PC-3 (cell line): ENCODE measurements around the gene ATOH1. TPM values are rescaled to one million over a fixed set of nuclear protein-coding genes. Genes with fewer than 3 reads are reported as not detected.
A peak's percentile ranks its signal among the peaks of the same experiment; 100 is the strongest.

Source experiments
- ATAC-seq: fragments of 200-7000 bp; cut with Tn5 transposase; 2 replicates; pipeline ENCODE4 v1.9.1; 2020; ENCODE audit warnings: mild to moderate bottlenecking, moderate library complexity
- BruUV-seq: library from RNA; stranded (reverse); fragments of 400-500 nt; replicated peaks from 2 replicates; lab custom pipeline; 2021; lab: Mats Ljungman, UMichigan
- CTCF ChIA-PET: fragments of 300-600 bp; sonication (Branson Sonifier 250); formaldehyde crosslinking; loops from one replicate; lab custom pipeline; 2022; ENCODE audit warnings: antibody characterized with exemption; lab: Charles Lee
- POLR2A ChIA-PET: fragments of 300-600 bp; sonication (Branson Sonifier 250); formaldehyde crosslinking; loops from one replicate; lab custom pipeline; 2022; ENCODE audit warnings: antibody characterized with exemption; ENCODE audit not compliant: unreplicated experiment; lab: Charles Lee
- DNase-seq: peaks from one replicate; pipeline ENCODE4 v3.0.0-alpha.2; 2015
- H2AFZ ChIP-seq: fragments of 300-600 bp; sonication (generic); 2 replicates; pipeline ENCODE4 v1.6.0; 2016; ENCODE audit warnings: antibody characterized with exemption, low read length
- H3F3A ChIP-seq: fragments of 300-600 bp; sonication (generic); one replicate; pipeline ENCODE4 v1.6.0; 2017; ENCODE audit warnings: antibody characterized with exemption, low read length, control low read depth, mild to moderate bottlenecking; ENCODE audit not compliant: unreplicated experiment
- H3K27ac ChIP-seq: fragments of 300-600 bp; sonication (generic); 2 replicates; pipeline ENCODE4 v1.5.1; 2016; ENCODE audit warnings: mild to moderate bottlenecking, low read length
- H3K27me3 ChIP-seq: fragments of 300-600 bp; sonication (generic); 2 replicates; pipeline ENCODE4 v1.6.1; 2016; ENCODE audit warnings: low read length, mixed read lengths
- H3K36me3 ChIP-seq: fragments of 300-600 bp; sonication (generic); 2 replicates; pipeline ENCODE4 v1.6.1; 2016; ENCODE audit warnings: low read depth, mixed run types, low read length, mixed read lengths
- H3K4me1 ChIP-seq: fragments of 300-600 bp; sonication (generic); 2 replicates; pipeline ENCODE4 v1.5.1; 2016; ENCODE audit warnings: low read length; ENCODE audit not compliant: insufficient read depth
- H3K4me2 ChIP-seq: fragments of 300-600 bp; sonication (generic); 2 replicates; pipeline ENCODE4 v1.6.0; 2016; ENCODE audit warnings: low read length
- H3K4me3 ChIP-seq: fragments of 300-600 bp; sonication (generic); 2 replicates; pipeline ENCODE4 v1.5.1; 2016; ENCODE audit warnings: mild to moderate bottlenecking, low read length, mixed read lengths
- H3K79me2 ChIP-seq: fragments of 300-600 bp; sonication (generic); 2 replicates; pipeline ENCODE4 v1.6.1; 2017; ENCODE audit warnings: low read length, mixed read lengths
- H3K9ac ChIP-seq: fragments of 300-600 bp; sonication (generic); 2 replicates; pipeline ENCODE4 v1.6.0; 2016; ENCODE audit warnings: mild to moderate bottlenecking, low read length
- H3K9me2 ChIP-seq: fragments of 300-600 bp; sonication (generic); replicated peaks from 2 replicates; pipeline ENCODE4 v1.6.1; 2016; ENCODE audit warnings: mixed run types, low read length, mixed read lengths
- H3K9me3 ChIP-seq: fragments of 300-600 bp; sonication (generic); 2 replicates; pipeline ENCODE4 v1.6.1; 2016; ENCODE audit warnings: low read length, mixed read lengths
- H4K20me1 ChIP-seq: fragments of 300-600 bp; sonication (generic); 2 replicates; pipeline ENCODE4 v1.6.1; 2016; ENCODE audit warnings: low read length, mixed read lengths
- EZH2 ChIP-seq: fragments of 300-600 bp; sonication (generic); IDR thresholded peaks from one replicate; pipeline ENCODE4 v1.6.1; 2017; ENCODE audit warnings: antibody characterized with exemption, mild to moderate bottlenecking, low read length; ENCODE audit not compliant: unreplicated experiment
- EZH2phosphoT487 ChIP-seq: fragments of 300-600 bp; sonication (generic); IDR thresholded peaks from 2 replicates; pipeline ENCODE4 v1.6.1; 2018; ENCODE audit warnings: mild to moderate bottlenecking, antibody characterized with exemption, low read length, borderline replicate concordance
- intact Hi-C: fragments of 100-400 bp; cut with micrococcal nuclease; formaldehyde crosslinking; loops from 2 replicates; pipeline ENCODE4 v1.9.0; 2023
- total RNA-seq: library from RNA; depleted of rRNA; stranded (reverse); fragments of >200 nt; gene quantifications from 2 replicates; pipeline ENCODE4 v1.2.3, GENCODE V29; 2014
- TF ChIP-seq, protein P1 (sequence below): fragments of 300-600 bp; sonication (generic); conservative IDR thresholded peaks from 2 replicates; pipeline ENCODE4 v1.5.1; 2017; ENCODE audit warnings: antibody characterized with exemption, low read depth, mild to moderate bottlenecking, low read length

Gene ATOH1
- total RNA-seq, 1 experiment from 2014 or later: not detected

DNA sequence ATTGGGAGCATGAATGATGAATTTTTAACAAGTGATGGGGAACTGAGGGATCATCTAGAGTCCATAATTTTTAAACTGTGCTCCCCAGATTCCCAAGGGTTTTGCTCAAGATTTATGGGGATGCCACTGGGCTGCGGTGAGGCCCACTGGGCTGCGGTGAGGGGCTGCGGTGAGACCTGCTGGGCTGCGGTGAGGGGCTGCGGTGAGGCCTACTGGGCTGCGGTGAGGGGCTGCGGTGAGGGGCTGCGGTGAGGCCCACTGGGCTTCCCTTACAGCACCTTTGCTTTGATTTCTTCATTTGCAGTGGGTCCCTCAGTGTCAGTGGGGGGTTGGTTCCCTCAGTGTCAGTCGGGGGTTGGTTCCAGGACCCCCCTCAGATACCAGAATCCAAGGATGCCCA is 47.4 kb upstream of the ATOH1 start:
- CTCF ChIA-PET: no interaction called here
- no peak overlapping the region for H3K27ac ChIP-seq
- H4K20me1 ChIP-seq: no peaks in the 10 kb centered on the region
- no peak overlapping the region for H3K4me2 ChIP-seq
- H3K9me2 ChIP-seq: no peaks in the 10 kb centered on the region
- H3F3A ChIP-seq: no peaks in the 10 kb centered on the region
- POLR2A ChIA-PET: no interaction called here
- H3K4me1 ChIP-seq: no peaks in the 10 kb centered on the region
- no peak overlapping the region for H3K9ac ChIP-seq
- no peaks in the 10 kb centered on the region for H3K36me3 ChIP-seq
- no TSS peak for BruUV-seq
- no peak overlapping the region for H3K4me3 ChIP-seq
- intact Hi-C loops: no loop called here
- H3K79me2 ChIP-seq: no peaks in the 10 kb centered on the region
- H3K27me3 ChIP-seq: no peaks in the 10 kb centered on the region
- no peak overlapping the region for H2AFZ ChIP-seq
- no peak for DNase-seq
- TF ChIP-seq, protein P1, sequence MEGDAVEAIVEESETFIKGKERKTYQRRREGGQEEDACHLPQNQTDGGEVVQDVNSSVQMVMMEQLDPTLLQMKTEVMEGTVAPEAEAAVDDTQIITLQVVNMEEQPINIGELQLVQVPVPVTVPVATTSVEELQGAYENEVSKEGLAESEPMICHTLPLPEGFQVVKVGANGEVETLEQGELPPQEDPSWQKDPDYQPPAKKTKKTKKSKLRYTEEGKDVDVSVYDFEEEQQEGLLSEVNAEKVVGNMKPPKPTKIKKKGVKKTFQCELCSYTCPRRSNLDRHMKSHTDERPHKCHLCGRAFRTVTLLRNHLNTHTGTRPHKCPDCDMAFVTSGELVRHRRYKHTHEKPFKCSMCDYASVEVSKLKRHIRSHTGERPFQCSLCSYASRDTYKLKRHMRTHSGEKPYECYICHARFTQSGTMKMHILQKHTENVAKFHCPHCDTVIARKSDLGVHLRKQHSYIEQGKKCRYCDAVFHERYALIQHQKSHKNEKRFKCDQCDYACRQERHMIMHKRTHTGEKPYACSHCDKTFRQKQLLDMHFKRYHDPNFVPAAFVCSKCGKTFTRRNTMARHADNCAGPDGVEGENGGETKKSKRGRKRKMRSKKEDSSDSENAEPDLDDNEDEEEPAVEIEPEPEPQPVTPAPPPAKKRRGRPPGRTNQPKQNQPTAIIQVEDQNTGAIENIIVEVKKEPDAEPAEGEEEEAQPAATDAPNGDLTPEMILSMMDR: no peak
- TF ChIP-seq EZH2 (no peak), EZH2phosphoT487 (no peak)
- ATAC-seq: no peak
- no peaks in the 10 kb centered on the region for H3K9me3 ChIP-seq

DNA sequence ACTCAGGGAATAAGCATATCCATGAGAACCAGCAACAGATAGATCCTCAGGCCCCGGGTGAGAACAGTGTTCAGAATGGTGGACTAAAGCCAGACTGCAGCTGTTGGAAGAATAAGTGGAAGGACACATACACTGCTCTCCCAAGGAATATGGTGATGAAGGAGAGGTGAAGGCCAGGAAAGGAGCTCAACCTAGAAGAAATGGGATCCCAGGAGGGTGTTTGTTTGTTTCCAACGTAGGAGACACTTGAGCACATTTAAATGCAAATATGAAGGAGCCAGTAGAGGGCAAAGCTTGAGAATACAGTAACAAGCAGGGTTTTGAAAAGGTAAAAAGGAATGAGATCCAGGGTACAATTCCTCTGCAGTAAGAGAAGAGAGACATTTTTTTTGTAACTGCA is 42.4 kb upstream of the ATOH1 start:
- no peak overlapping the region for H3K4me2 ChIP-seq
- no peaks in the 10 kb centered on the region for H3F3A ChIP-seq
- no peaks in the 10 kb centered on the region for H3K36me3 ChIP-seq
- ChIA-PET CTCF (no interaction called here), POLR2A (no interaction called here)
- H3K27ac ChIP-seq: no peak overlapping the region
- no peaks in the 10 kb centered on the region for H3K79me2 ChIP-seq
- no peaks in the 10 kb centered on the region for H3K9me3 ChIP-seq
- no peak for ATAC-seq
- no peaks in the 10 kb centered on the region for H3K9me2 ChIP-seq
- TF ChIP-seq EZH2phosphoT487: no peak
- TF ChIP-seq, protein P1: no peak
- no peak for TF ChIP-seq EZH2
- no peaks in the 10 kb centered on the region for H3K4me1 ChIP-seq
- H3K9ac ChIP-seq: no peak overlapping the region
- H4K20me1 ChIP-seq: no peaks in the 10 kb centered on the region
- no peaks in the 10 kb centered on the region for H3K27me3 ChIP-seq
- H2AFZ ChIP-seq: no peak overlapping the region
- DNase-seq: no peak
- intact Hi-C loops: no loop called here
- no TSS peak for BruUV-seq
- H3K4me3 ChIP-seq: no peak overlapping the region

DNA sequence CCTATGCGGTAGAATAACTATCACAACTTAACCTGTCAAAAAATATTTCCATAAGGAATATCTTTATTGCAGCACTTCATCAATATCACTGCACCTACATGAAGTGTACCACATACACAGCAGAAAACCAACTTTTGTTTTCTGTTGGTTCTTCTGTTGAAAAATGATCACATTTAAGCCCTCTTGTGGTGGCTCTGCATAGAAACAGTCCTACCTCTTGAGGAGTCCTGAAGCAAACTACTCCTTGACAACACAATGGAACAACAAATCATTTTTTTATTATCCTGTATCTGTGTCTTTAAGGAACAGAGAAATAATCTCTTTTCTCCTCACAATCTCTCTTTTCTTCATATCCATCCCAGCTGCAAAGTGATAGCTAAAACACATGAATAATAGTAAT is 39.8 kb upstream of the ATOH1 start:
- DNase-seq (peak; percentile 51), ATAC-seq (peak; percentile 65)
- no peak for TF ChIP-seq EZH2phosphoT487
- TF ChIP-seq EZH2: no peak
- TF ChIP-seq, protein P1: peak; percentile 63
- ChIA-PET POLR2A (no interaction called here), CTCF (no interaction called here)
- Histone ChIP-seq H3K4me3 (no peak overlapping the region), H3K79me2 (no peaks in the 10 kb centered on the region), H3K27me3 (peaks cover 7% of the 10 kb centered on the region), H3K9ac (no peak overlapping the region), H3F3A (no peaks in the 10 kb centered on the region), H3K4me2 (no peak overlapping the region), H3K9me3 (no peaks in the 10 kb centered on the region), H3K36me3 (no peaks in the 10 kb centered on the region; the same call in 1 of the 2 replicates), H2AFZ (no peak overlapping the region), H3K27ac (no peak overlapping the region), H4K20me1 (no peaks in the 10 kb centered on the region), H3K9me2 (no peaks in the 10 kb centered on the region), H3K4me1 (no peaks in the 10 kb centered on the region)
- BruUV-seq: no TSS peak
- intact Hi-C loops: no loop called here
